ENCODE results near the gene ICAM4. TPM values are rescaled to one million over a fixed set of nuclear protein-coding genes. Genes with fewer than 3 reads are reported as not detected.

The ICAM4 gene
- total RNA-seq, 1 experiment from 2014 or later, result 1.7 TPM

- no peak overlapping the region for H3K4me3 Mint-ChIP-seq (ENCODE audit: low read depth, unreplicated experiment)
- no TSS peak for BruUV-seq (replicated peaks)
- intact Hi-C loops (cut with micrococcal nuclease; ENCODE audit: unreplicated experiment), result no loop called here
- CTCF ChIA-PET, result no interaction called here
- no peaks in the 10 kb centered on the region for H3K9me3 Mint-ChIP-seq (ENCODE audit: low read depth, unreplicated experiment)
- H3K36me3 Mint-ChIP-seq (ENCODE audit: insufficient read depth, unreplicated experiment), result peaks cover 38% of the 10 kb centered on the region
- H3K4me1 Mint-ChIP-seq (ENCODE audit: low read depth, unreplicated experiment), result peaks cover 10% of the 10 kb centered on the region
- peaks cover 30% of the 10 kb centered on the region for H3K27me3 Mint-ChIP-seq (ENCODE audit: unreplicated experiment)
- DNase-seq, result no peak
- no peak for TF ChIP-seq CTCF (IDR thresholded peaks at IDR 0.05; ENCODE audit: unreplicated experiment)
- H3K27ac Mint-ChIP-seq (ENCODE audit: unreplicated experiment), result no peak overlapping the region
Measured at GRCh38 chr19:10293637-10294367, 7.0 kb downstream of the ICAM4 start.

GRCh38 chr19:10294368-10294697 is 7.6 kb downstream of the ICAM4 start:
- Mint-ChIP-seq H3K36me3 (ENCODE audit: insufficient read depth, unreplicated experiment) (peaks cover 33% of the 10 kb centered on the region), H3K4me3 (ENCODE audit: low read depth, unreplicated experiment) (no peak overlapping the region), H3K27me3 (ENCODE audit: unreplicated experiment) (peaks cover 30% of the 10 kb centered on the region), H3K9me3 (ENCODE audit: low read depth, unreplicated experiment) (no peaks in the 10 kb centered on the region), H3K4me1 (ENCODE audit: low read depth, unreplicated experiment) (peaks cover 8% of the 10 kb centered on the region), H3K27ac (ENCODE audit: unreplicated experiment) (no peak overlapping the region)
- TF ChIP-seq CTCF (IDR thresholded peaks at IDR 0.05; ENCODE audit: unreplicated experiment), result no peak
- no TSS peak for BruUV-seq (replicated peaks)
- CTCF ChIA-PET, result no interaction called here
- intact Hi-C loops (cut with micrococcal nuclease; ENCODE audit: unreplicated experiment), result no loop called here
- DNase-seq, result no peak

- Mint-ChIP-seq H3K27me3 (ENCODE audit: unreplicated experiment) (peaks cover 22% of the 10 kb centered on the region), H3K9me3 (ENCODE audit: low read depth, unreplicated experiment) (no peaks in the 10 kb centered on the region), H3K4me1 (ENCODE audit: low read depth, unreplicated experiment) (peaks cover 4% of the 10 kb centered on the region), H3K36me3 (ENCODE audit: insufficient read depth, unreplicated experiment) (peaks cover 28% of the 10 kb centered on the region), H3K4me3 (ENCODE audit: low read depth, unreplicated experiment) (peak overlapping the region; percentile 62), H3K27ac (ENCODE audit: unreplicated experiment) (no peak overlapping the region)
- no peak for TF ChIP-seq CTCF (IDR thresholded peaks at IDR 0.05; ENCODE audit: unreplicated experiment)
- intact Hi-C loops (cut with micrococcal nuclease; ENCODE audit: unreplicated experiment), result no loop called here
- BruUV-seq (replicated peaks), result no TSS peak
- peak; percentile 49 for DNase-seq
- CTCF ChIA-PET, result interaction anchor here (0.7 kb wide), 1 partner anchor 25 kb away, joined by 5 read pairs; the partner anchor contains the start of gene ICAM1
Measured at GRCh38 chr19:10295305-10295846, 8.6 kb downstream of the ICAM4 start.

- CTCF ChIA-PET, result interaction anchor here (0.7 kb wide), 1 partner anchor 25 kb away, joined by 5 read pairs; the partner anchor contains the start of gene ICAM1
- no peak for DNase-seq
- Mint-ChIP-seq H3K4me3 (ENCODE audit: low read depth, unreplicated experiment) (peak overlapping the region; percentile 62), H3K27me3 (ENCODE audit: unreplicated experiment) (peaks cover 16% of the 10 kb centered on the region), H3K36me3 (ENCODE audit: insufficient read depth, unreplicated experiment) (peaks cover 26% of the 10 kb centered on the region), H3K27ac (ENCODE audit: unreplicated experiment) (no peak overlapping the region), H3K9me3 (ENCODE audit: low read depth, unreplicated experiment) (no peaks in the 10 kb centered on the region), H3K4me1 (ENCODE audit: low read depth, unreplicated experiment) (no peaks in the 10 kb centered on the region)
- BruUV-seq (replicated peaks), result no TSS peak
- intact Hi-C loops (cut with micrococcal nuclease; ENCODE audit: unreplicated experiment), result no loop called here
- TF ChIP-seq CTCF (IDR thresholded peaks at IDR 0.05; ENCODE audit: unreplicated experiment), result no peak
Measured at GRCh38 chr19:10295847-10296591, 9.3 kb downstream of the ICAM4 start.

All from Calu3 (cell line).